ENCODE measurements around the gene MYH10. TPM values are rescaled to one million over a fixed set of nuclear protein-coding genes. Genes with fewer than 3 reads are reported as not detected.

Gene MYH10
- total and polyA plus RNA-seq, 9 of the 15 experiments (the other 6 are each of a cell fraction or from before 2014, with no cell fraction given), result 16.3 to 95.3 (median 39.7) TPM

- no peak for FAIRE-seq
- CTCF ChIA-PET (ENCODE audit: low intra/inter-chr PET ratio), result no interaction called here
- WGBS (ENCODE audit: insufficient coverage, low coverage, missing lambda C conversion rate), result 13% methylated on average over 4 of the region's 4 CpGs
- TF ChIP-seq, protein P1, sequence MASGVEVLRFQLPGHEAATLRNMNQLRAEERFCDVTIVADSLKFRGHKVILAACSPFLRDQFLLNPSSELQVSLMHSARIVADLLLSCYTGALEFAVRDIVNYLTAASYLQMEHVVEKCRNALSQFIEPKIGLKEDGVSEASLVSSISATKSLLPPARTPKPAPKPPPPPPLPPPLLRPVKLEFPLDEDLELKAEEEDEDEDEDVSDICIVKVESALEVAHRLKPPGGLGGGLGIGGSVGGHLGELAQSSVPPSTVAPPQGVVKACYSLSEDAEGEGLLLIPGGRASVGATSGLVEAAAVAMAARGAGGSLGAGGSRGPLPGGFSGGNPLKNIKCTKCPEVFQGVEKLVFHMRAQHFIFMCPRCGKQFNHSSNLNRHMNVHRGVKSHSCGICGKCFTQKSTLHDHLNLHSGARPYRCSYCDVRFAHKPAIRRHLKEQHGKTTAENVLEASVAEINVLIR (CRISPR knock-in tag; IDR thresholded peaks at IDR 0.05), result no peak
- TF ChIP-seq ZNF143 (CRISPR knock-in tag; IDR thresholded peaks at IDR 0.05), result no peak
- no peak for TF ChIP-seq PHF20 (IDR thresholded peaks at IDR 0.05; ENCODE audit: partially characterized antibody)
- no peak for TF ChIP-seq ZNF766 (CRISPR knock-in tag; conservative IDR thresholded peaks at IDR 0.05)
- TF ChIP-seq TEAD4 (IDR thresholded peaks at IDR 0.05; ENCODE audit: low read length), result no peak
- TF ChIP-seq TEAD4 (CRISPR knock-in tag; IDR thresholded peaks at IDR 0.05; ENCODE audit: borderline replicate concordance), result no peak
- TF ChIP-seq NFIX (CRISPR knock-in tag; IDR thresholded peaks at IDR 0.05; ENCODE audit: low read depth), result no peak
- TF ChIP-seq TARDBP (IDR thresholded peaks at IDR 0.05), result no peak
- no peak for TF ChIP-seq ESRRA (IDR thresholded peaks at IDR 0.05; ENCODE audit: borderline replicate concordance, low read depth)
- TF ChIP-seq SREBF1 (IDR thresholded peaks at IDR 0.05; ENCODE audit: borderline replicate concordance, low read depth, low read length), result no peak
- no peak for TF ChIP-seq GTF2B (IDR thresholded peaks at IDR 0.05; ENCODE audit: extremely low read depth, insufficient read length)
- TF ChIP-seq PRDM10 (IDR thresholded peaks at IDR 0.05; ENCODE audit: partially characterized antibody), result no peak
- TF ChIP-seq ZNF75A (CRISPR knock-in tag; IDR thresholded peaks at IDR 0.05), result no peak
- TF ChIP-seq BMI1 (IDR thresholded peaks at IDR 0.05; ENCODE audit: low read length), result no peak
- TF ChIP-seq SPI1 (IDR thresholded peaks at IDR 0.05; ENCODE audit: borderline replicate concordance, low read depth, low read length), result no peak
- TF ChIP-seq CBX1 (IDR thresholded peaks at IDR 0.05; ENCODE audit: low read depth), result no peak
- TF ChIP-seq ZNF449 (CRISPR knock-in tag; IDR thresholded peaks at IDR 0.05), result no peak
- no peak for TF ChIP-seq CAMTA2 (CRISPR knock-in tag; conservative IDR thresholded peaks at IDR 0.05)
- no peak for TF ChIP-seq ZSCAN29 (IDR thresholded peaks at IDR 0.05)
Measured at GRCh38 chr17:8670421-8670820, 39.9 kb upstream of the MYH10 start.

More at GRCh38 chr17:8670421-8670820, 39.9 kb upstream of the MYH10 start:
- no peaks in the 10 kb centered on the region for H3K36me3 ChIP-seq (ENCODE audit: control insufficient read depth, insufficient read depth, low read length)
- no peak overlapping the region for H2AFZ ChIP-seq (ENCODE audit: low read depth, low read length)
- no peak for DNase-seq (ENCODE audit: extremely low read depth in 1 of 4, low spot score in 3 of 4)
- no peaks in the 10 kb centered on the region for H4K20me1 ChIP-seq (replicated peaks; ENCODE audit: control insufficient read depth, insufficient read depth, low read length)
- in situ Hi-C loops (cut with MboI) (no loop called here), intact Hi-C loops (cut with micrococcal nuclease) (no loop called here)
- no peak overlapping the region for H3K4me2 ChIP-seq (ENCODE audit: insufficient read depth, low read length)
- POLR2A ChIA-PET, result interaction anchor here (0.7 kb wide), 1 partner anchor 41 kb away, joined by 3 read pairs; no protein-coding TSS in a partner anchor
- no peak overlapping the region for H3K9ac ChIP-seq (ENCODE audit: insufficient read depth in 1 of 2, low read depth in 2 of 2, low read length in 2 of 2)
- no peak overlapping the region for H3K27ac ChIP-seq (ENCODE audit: extremely low read depth, low read depth, low read length)
- ATAC-seq, result no peak
- H3K9me3 ChIP-seq (replicated peaks; ENCODE audit: control insufficient read depth, insufficient read depth, low read depth, low read length), result no peaks in the 10 kb centered on the region
- no peak overlapping the region for H3K4me3 ChIP-seq
- H3K27me3 ChIP-seq (ENCODE audit: control insufficient read depth in 2 of 2, insufficient read depth in 2 of 2, low read length in 2 of 2), result peaks cover 8 to 19% of the 10 kb centered on the region in 2 experiments; a peak in 3 of 5 replicates
- no peaks in the 10 kb centered on the region for H3K9me1 ChIP-seq (ENCODE audit: control insufficient read depth, insufficient read depth, low read length)
- no peaks in the 10 kb centered on the region for H3K4me1 ChIP-seq (replicated peaks in 1 of 2; ENCODE audit: control insufficient read depth in 2 of 2, insufficient read depth in 2 of 2, low read length in 2 of 2)
- H3K79me2 ChIP-seq (ENCODE audit: control insufficient read depth, insufficient read depth, low read length), result no peaks in the 10 kb centered on the region
- BruUV-seq (replicated peaks), result no TSS peak

Measured in K562 (cell line).